Fibroblast of skin of left biceps (primary cell): ENCODE data around the gene MBNL3.
"Not testable (repeated sequence)": the region's sequence is repeated elsewhere in the genome, so short reads cannot be mapped to it uniquely, and the experiment has no call there.

Experiments used
- DNase-seq, 2 experiments: peaks; one replicate each; pipeline ENCODE4 v3.0.0-alpha.2; 2013; ENCODE audit warnings: low read depth in 2 of 2

The MBNL3 gene

DNA sequence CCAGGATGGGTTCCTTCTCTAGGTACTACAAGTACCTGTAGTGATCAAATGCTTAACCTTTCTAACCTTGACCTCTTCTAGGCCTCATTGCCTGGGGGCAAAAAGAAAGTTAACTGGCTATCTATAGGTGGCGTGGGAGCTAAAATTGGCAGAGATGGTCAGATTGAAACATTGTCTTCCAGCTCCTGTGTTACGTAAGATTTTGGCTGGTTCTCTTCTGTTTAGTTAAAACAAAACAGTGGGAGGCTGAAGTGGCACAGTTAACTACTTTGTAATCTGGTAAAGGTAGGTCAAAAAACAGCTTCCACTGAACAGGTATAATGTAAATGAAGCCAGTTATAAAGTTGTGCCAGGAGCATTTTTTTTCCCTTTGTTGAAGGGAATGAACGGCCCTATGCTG, 115.2 kb downstream of the MBNL3 start:
- no peak for DNase-seq

DNA sequence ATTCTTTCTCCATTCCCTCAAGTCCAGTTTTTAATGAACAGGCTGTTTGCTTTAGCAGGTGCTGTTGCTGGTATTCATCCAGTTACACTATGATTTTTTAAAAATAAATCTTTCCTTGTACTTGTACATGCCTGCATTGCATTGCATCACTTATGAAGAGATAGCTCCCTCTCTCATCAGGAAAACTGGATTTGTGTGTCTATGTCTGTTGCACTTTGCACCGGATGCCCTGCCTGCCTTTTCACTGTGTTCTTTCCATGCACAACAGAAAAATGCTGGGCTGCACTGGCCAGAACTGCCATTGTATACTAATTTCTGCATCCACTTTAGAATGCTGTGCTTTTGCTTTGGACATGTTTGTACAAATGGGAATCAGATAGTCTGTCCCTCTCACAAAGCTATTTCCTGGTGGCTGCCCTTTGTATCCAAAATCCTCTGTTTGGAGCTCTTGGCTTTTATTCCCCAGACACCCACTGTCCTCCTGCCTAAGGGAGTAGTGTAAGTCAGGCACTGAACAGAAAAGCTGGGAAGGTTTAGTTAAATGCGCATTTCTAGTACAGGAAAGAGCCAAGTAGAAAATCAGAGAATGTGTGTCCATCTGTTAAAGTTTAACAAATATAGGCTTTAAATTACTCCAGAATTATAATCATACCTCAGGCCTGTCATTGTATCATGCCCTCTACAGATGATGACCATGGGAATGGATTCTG, 119.1 kb downstream of the MBNL3 start:
- DNase-seq, result no peak

DNA sequence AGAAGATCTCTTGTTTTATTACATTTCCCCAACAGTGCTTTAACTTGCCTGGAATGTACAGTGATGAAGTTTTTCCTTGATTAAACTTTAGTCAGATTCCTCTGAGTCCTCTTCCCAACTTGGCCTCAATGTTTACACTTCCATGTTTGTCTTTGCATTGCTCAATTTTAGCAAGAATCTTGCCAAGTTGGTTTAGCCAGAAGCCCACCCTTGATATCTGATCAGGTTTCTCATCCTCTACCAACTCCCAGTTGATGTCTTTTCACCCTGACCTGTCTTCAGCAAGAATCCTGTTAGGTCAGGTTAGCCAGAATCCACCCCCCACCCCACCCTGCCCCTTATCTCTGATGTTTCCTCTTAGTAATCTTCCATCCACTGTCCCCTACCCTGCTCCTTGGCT, 120.9 kb downstream of the MBNL3 start:
- no peak for DNase-seq

DNA sequence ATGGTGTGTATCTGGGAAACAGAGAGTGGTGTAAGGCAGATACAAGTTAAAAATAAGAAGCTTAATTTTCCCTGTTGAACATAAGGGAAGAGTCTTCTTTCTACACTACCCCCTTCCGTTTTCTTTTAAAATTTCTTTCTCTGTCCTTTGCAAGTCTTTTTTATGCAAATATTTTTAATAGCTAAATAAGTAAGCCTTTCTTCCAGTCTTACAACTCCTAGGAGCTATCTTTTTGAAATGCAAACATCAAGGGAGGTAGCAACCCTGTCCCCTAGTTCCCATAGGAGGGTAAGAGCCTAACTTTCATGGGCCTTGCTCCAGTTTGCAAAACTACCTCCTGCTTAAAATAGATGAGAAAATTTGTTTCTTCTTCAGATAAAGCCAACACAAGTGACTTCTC, 121.5 kb downstream of the MBNL3 start:
- DNase-seq, result no peak

DNA sequence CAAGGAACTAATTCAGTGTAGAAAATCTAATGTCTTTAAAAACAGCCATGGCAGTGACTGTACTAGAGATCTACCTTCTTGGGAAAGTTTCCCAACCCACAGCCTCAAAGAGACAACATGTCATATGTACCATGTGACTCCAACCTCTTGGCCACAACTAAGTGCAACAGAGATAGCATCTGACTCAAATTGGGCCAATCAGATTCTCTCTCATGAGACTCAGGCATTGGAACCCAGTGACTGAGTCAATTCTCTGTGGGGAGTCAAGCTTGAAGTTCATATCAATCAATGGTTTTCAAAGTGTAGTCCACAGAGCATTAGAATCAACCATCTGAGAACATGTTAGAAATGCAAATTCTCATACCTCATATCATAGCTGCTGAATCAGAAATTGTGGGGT, 123.3 kb downstream of the MBNL3 start:
- no peak for DNase-seq

DNA sequence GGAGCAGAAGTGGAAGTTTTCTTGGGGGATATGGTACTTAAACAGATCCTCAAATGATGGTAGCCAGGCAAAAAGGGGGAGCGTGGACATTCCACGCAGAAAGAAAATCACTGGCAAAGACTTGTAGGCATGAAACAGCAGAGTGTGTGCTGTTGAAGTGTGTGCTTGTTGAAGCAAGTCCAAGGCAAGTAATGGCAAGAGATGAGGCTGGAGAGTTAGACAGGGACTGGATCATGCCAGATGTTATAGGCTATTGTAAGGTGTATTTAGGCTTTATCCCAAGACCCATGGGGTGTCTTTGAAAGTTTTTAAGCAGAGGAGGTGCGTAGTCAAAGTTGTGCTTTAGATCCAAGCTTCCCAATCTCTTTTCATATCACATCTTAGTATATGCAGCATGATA, 124.5 kb downstream of the MBNL3 start:
- no peak for DNase-seq

DNA sequence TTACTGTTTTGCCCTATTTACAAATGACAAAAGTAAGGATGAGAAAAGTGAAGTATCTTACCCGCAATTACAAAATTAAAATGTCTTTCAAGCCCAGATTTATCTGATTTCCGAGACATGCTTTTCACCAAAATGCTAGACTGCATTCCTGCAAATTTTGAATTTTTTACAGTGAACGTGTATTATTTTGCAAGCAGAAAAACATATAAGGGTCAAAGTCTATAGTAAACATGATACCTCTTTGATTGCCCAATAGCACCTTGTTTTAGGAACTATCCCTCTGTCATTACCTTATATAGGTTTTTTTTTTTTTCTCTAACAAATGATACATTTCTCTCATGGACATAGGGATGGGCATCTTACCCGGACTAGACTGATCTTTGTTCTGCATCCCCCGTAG, 135.4 kb downstream of the MBNL3 start:
- no peak for DNase-seq

DNA sequence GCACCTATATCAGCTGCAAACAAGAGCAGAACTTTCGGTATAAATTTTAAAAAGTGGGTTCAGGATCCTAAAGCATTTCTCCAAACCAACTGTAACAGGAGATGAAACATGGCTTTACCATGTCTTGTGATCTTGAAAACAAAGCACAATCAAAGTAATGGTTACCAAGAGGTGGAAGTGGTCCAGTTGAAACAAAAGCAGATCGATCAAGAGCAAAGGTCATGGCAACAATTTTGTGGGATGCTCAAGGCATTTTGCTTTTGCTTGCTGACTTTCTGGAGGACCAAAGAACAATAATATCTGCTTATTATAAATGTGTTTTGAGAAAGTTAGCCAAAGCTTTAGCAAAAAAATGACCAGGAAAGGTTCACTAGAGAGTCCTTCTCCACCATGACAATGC, 152.7 kb downstream of the MBNL3 start:
- no peak for DNase-seq

DNA sequence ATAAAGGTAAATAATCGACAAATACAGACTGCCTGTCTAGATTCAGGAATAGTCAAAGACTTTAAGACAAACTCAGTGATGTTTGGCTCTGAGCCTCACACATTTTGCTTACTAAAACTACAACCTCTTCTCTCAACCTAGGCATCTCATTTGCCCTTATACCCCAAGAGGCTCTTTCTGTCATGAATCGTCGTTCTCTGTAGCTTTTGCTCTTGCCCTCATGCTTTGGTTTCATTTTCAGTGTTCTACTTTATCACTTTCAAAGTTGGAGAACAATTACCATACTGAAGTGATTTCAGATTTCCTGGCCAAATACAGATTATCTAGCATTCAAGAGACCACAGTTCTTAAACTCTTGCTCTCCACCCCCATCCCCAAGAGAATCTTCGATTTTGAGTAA, 155.5 kb downstream of the MBNL3 start:
- DNase-seq, result no peak

DNA sequence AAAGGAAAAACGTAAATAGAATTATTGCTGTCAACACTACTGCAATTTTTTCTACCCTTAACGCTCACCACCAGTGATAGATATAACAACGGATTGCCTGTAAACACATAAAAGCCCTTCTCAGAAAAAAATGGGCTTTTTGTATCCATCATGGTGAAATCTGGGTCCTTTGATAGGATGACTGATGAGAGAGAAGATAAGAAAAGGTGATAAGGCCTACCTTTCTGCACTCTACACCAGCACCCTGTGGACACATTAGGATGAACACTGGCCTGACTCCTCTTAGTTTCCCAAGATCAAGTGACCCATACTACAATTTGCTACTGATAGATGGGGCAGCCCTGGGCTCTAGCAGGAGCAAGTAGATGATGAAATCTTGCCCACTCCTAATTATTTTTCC, 157.3 kb downstream of the MBNL3 start:
- no peak for DNase-seq

DNA sequence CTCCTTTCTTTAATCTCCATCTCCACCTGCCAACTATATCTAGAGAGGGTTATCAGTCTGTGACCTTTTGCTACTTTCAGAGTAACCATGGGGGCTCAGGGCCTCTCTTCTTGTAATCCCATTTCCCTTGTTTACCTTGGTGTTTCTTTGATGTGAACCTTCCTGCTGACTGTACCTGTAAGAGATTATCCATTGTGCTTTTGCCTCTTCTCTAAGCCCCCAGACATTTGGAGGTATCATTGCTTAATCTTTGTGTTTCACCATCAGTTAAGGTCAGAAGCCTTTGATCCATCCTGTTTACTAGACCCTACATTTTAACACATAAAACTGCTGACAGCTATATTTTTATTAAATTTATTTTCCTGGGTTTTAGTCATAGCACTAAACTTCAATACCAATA, 157.8 kb downstream of the MBNL3 start:
- DNase-seq, result no peak

DNA sequence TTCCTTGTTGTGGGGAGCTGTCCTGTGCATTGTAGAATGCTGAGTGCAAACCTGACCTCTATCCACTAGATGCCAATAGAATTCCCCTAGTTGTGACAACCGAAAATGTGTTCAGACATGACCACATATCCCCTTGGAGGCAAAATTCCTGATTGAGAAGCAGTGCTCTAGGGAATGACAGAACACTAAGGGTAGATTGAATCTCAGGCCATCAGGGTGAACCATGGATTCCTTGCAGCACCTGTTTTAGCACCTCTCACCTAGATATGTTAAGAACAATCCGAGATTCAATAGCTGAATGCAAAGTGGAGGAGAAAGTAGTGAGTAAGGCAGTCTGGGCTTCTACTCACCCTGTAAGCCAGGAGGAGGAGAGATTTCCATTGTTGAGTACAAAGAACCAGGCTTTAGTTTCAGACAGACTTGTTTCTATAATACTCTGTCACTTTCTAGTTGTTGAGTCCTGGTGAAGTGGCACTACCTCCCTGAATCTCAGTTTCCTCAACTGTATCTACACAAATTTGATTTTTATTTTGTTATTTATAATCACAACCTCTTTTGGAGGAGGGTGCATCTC, 158.6 kb downstream of the MBNL3 start:
- no peak for DNase-seq

DNA sequence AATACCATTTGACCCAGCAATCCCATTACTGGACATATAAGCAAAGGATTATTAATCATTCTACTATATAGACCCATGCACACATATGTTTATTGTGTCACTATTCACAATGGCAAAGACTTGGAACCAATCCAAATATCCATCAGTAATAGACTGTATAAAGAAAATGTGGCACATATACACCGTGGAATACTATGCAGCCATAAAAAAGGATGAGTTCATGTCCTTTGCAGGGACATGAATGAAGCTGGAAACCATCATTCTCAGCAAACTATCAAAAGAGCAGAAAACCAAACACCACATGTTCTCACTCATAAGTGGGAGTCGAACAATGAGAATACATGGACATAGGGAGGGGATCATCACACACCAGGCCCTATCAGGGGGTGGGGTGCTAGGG, 161.9 kb downstream of the MBNL3 start:
- DNase-seq, result not testable (repeated sequence)
